Inferior parietal cortex (tissue), 1 donor: ENCODE data around the gene SULT1A1.
A peak's percentile ranks its signal among the peaks of the same experiment; 100 is the strongest.
"Not testable (repeated sequence)": the region's sequence is repeated elsewhere in the genome, so short reads cannot be mapped to it uniquely, and the experiment has no call there.

ENCODE experiments used
- DNase-seq: peaks from one replicate; pipeline ENCODE4 v3.0.0-alpha.2; 2016; ENCODE audit errors: extremely low spot score

The SULT1A1 gene

DNA sequence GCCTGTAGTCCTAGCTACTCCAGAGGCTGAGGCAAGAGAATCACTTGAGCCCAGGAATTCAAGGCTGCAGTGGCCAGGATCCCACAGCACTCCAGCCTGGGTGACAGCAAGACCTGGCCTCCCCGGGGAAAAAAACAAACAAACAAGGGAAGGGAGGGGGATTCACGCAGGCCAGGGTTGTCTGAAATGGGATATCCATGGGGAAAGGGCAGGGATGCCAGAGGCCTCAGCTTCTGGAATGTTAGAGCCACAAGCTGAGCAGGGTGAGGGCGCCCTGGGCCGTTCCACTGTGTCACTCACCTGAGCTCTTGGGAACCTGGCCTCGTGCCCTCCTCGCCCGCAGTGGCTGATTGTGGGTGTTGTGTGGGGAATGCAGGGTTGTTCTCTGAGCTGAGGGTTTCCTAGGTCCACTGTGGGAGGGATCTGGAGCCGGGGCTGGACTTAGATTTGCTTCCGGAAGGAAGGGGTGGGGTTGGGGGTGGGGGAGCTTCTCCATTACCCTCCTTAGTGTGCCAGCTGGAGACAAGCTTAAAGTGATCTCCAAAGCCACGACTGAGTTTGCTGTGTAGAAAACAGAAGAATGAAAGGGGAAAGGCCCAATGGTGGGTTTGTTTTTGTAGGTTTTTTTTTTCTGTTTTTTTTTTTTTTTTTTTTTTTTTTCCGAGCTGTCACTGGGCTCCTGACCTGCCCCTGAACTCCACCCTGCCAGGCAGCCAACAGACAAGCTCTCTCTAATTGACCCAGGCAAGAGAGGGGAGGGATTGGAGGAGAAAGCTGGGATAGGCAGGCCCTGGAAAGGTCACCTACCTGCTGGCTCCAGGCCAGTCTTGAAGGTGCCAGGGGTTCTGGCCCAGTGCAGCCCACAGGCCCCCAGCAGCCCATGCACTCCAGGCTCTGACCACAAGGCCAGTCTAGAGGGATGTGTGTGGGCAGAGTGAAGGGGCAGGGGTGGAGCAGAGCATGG is at the start of gene SULT1A1:
Gene SULT1A1, minus strand, starts transcription at position 414 of the 964 bp plus-strand sequence. CDS start 1,189 bp downstream, outside the sequence.
- no peak for DNase-seq

- not testable (repeated sequence) for DNase-seq
Measured at GRCh38 chr16:28639959-28640358, 30.1 kb upstream of the SULT1A1 start.

DNA sequence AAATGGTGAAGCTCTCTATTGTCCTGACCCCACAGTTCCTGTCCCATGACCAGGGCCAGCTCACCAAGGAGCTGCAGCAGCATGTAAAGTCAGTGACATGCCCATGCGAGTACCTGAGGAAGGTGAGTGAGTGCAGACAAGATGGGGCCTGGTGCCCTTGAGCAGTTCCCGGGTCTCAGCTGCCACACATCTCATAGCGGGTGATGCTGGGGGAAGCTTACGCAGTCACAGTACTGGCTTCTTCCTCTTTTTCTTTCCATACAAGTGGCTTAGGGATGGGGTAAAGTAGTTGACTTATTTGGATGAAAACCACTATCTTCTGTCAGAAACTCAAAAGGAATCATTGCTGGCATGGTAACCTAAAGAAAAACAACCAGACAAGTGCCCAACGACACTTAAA is 28.5 kb upstream of the SULT1A1 start:
- not testable (repeated sequence) for DNase-seq

- not testable (repeated sequence) for DNase-seq
Measured at GRCh38 chr16:28637765-28638164, 27.9 kb upstream of the SULT1A1 start, which contains the start of gene NPIPB8. TSS of gene NPIPB8 (plus strand) at chr16:28638065. CDS start at chr16:28638361, 296 bp downstream.

DNA sequence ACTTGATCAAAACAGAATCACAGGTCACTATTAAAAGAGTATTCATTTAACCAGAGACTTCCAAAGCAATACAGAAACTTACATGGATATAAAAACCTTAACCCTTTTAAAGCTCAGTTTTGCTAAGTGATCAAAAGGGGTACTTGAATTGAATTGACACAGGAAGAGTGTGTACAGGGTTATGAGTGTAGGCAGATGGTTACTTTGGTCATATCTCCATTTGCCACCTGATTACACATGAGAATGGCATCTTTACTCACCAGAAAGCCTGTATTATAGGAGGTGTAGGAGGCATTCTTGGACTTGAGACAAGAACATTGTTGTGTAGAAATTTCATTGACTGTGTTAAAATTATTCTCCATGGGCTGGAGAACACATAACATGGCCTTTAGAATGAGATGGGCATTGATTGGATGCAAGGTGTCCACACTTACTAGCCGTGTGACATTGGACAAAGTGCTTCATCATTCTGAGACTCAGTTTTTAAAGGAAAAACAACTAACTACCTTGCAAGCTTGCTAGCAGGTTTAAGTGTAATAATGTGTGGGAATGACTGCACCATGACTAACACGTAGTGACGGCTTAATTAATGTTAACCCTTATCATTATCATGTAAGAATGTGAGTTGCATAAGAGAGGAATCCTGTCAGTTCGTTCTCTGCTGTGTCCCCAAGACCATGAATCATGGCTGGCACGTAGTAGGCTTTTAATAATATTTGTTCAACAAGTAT is 26.4 kb upstream of the SULT1A1 start:
- DNase-seq: not testable (repeated sequence)

- not testable (repeated sequence) for DNase-seq
Measured at GRCh38 chr16:28630905-28631304, 21.1 kb upstream of the SULT1A1 start.

GRCh38 chr16:28623172-28623711 is 13.4 kb upstream of the SULT1A1 start:
- peak; percentile 32 for DNase-seq

GRCh38 chr16:28622532-28623171 is 12.8 kb upstream of the SULT1A1 start:
- DNase-seq: not testable (repeated sequence)

DNA sequence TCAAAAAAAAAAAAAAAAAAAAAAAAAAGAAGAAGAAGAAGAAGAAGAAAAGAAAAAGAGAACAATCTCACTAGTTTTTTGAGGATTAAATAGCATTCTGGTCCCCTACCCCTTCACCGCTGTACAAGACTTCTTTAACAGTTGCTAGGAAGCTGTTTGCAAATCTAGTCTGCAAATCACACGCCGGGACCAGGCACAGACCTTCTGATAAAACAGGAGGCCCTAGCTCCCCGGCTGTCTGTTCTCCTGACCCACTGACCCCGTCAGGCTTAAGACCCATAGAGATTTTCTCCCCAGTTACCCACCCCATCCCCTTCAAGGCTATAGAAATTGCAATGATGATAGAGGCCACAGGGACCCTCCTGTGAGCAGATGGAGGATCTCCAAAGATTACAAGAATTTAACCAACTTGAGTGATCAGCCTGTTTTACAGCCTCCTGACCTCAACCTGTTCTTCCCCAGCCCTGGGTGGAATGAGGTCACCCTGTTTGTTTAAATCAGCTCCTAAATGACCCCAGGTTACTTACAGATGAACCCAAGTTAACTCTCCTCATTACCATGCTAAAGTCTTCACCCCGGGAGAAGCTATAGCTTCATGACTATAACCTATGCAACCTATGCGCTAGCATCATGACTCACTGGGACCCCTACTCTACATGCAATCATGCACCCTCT is 11.8 kb upstream of the SULT1A1 start:
- no peak for DNase-seq

DNA sequence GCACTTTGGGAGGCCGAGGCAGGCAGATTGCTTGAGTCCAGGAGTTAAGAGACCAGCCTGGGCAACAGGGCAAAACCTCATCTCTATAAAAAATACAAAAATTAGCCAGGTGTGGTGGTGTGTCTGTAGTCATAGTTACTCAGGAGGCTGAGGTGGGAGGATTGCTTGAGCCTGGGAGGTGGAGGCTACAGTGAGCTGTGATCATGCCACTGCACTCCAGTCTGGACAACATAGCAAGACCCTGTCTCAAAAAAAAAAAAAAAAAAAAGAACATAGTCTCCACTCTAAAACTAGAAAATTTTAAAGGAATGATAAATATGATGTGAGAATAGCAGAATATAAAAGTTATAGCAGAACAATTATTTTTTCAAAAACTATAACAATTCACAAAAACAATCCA is 10.5 kb upstream of the SULT1A1 start:
- not testable (repeated sequence) for DNase-seq

DNA sequence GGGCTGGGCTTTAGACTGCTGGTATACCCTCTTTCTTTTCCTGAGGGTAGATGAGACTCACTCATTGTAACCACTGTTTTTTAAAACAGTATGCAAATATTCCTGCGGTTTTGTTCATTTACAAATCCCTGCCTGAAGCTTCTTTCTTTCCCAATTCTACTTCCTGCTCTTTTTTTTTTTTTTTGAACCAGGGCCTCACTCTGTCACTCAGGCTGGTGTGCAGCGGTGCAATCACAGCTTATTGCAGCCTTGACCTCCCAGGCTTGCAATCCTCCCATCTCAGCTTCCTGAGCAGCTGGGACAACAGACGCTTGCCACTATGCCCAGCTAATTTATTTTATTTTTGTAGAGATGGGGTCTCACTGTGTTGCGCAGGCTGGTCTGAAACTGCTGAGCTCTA is 8.0 kb upstream of the SULT1A1 start:
- DNase-seq: no peak

DNA sequence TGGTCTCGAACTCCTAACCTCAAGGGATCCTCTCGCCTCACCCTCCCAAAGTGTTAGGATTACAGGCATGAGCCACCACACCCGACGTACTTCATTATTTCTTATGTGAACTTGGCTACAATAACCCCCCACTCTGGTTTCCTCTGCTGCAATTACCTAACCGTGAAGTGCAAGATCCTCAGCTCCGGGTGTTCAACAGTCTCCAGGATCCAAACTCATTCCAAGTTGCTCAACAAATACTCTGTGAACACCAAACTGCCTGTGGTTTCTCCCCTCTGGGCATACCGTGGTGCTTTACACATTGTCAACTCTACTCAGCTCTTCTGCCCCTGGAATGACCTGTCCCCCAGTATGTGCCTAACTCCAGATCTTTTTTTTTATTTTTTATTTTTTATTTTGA is 6.8 kb upstream of the SULT1A1 start:
- no peak for DNase-seq

- not testable (repeated sequence) for DNase-seq
Measured at GRCh38 chr16:28616224-28616577, 6.4 kb upstream of the SULT1A1 start.

DNA sequence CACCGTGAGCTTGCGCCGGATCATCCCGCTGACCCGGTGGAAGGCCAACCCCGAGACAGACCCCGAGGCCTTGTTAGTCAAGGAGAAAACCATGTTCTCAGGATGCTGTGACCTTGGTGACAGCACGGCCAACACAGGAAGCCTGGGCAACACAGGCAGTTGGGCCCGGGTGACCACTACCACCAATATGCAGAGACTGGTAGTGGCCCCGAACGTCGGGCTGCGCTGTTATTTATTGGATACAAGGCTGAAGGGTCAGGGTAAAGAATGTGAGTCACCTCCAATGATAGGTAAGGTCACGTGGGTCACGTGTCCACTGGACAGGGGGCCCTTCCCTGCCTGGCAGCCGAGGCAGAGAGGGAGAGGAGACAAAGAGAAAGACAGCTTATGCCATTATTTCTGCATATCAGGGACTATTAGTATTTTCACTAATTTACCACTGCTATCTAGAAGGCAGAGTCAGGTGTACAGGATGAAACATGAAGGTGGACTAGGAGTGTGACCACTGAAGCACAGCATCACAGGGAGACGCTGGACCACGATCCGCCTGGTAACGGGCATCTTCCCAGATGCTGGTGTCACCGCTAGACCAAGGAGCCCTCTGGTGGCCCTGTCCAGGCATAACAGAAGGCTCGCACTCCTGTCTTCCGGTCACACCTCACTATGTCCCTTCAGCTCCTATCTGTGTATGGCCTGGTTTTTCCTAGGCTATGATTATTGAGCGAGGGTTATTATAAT is 5.8 kb upstream of the SULT1A1 start:
- peak; percentile 26 for DNase-seq

DNA sequence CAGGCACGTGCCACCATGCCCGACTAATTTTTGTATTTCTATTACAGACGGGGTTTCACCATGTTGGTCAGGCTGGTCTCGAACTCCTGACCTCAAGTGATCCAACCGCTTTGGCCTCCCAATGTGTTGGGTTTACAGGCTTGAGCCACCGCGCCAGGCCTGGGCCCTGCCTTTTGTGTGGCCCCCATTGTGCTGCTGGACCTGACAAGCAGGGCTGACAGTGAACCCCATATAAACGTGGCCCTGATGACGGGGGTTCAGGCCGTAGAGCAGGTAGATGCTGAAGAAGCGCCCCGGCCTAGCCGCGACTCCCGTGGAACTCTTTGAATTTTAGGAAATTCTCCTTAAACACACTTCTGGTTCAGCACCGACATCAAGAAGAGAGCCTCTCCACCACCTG is 4.7 kb upstream of the SULT1A1 start:
- not testable (repeated sequence) for DNase-seq

- DNase-seq: not testable (repeated sequence)
Measured at GRCh38 chr16:28613912-28614311, 4.1 kb upstream of the SULT1A1 start.

- DNase-seq: not testable (repeated sequence)
Measured at GRCh38 chr16:28612359-28613280, 2.8 kb upstream of the SULT1A1 start.

GRCh38 chr16:28610595-28611191 is 849 bp upstream of the SULT1A1 start:
- DNase-seq: no peak
